PC-3 (cell line): Measurements from ENCODE around the gene TENM4. TPM values are rescaled to one million over a fixed set of nuclear protein-coding genes. Genes with fewer than 3 reads are reported as not detected.

Source experiments
- ATAC-seq: fragments of 200-7000 bp; cut with Tn5 transposase; 2 replicates; pipeline ENCODE4 v1.9.1; 2020; ENCODE audit warnings: mild to moderate bottlenecking, moderate library complexity
- BruUV-seq: library from RNA; stranded (reverse); fragments of 400-500 nt; replicated peaks from 2 replicates; lab custom pipeline; 2021; lab: Mats Ljungman, UMichigan
- CTCF ChIA-PET: fragments of 300-600 bp; sonication (Branson Sonifier 250); formaldehyde crosslinking; loops from one replicate; lab custom pipeline; 2022; ENCODE audit warnings: antibody characterized with exemption; lab: Charles Lee
- POLR2A ChIA-PET: fragments of 300-600 bp; sonication (Branson Sonifier 250); formaldehyde crosslinking; loops from one replicate; lab custom pipeline; 2022; ENCODE audit warnings: antibody characterized with exemption; ENCODE audit not compliant: unreplicated experiment; lab: Charles Lee
- DNase-seq: peaks from one replicate; pipeline ENCODE4 v3.0.0-alpha.2; 2015
- H2AFZ ChIP-seq: fragments of 300-600 bp; sonication (generic); 2 replicates; pipeline ENCODE4 v1.6.0; 2016; ENCODE audit warnings: antibody characterized with exemption, low read length
- H3F3A ChIP-seq: fragments of 300-600 bp; sonication (generic); one replicate; pipeline ENCODE4 v1.6.0; 2017; ENCODE audit warnings: antibody characterized with exemption, low read length, control low read depth, mild to moderate bottlenecking; ENCODE audit not compliant: unreplicated experiment
- H3K27ac ChIP-seq: fragments of 300-600 bp; sonication (generic); 2 replicates; pipeline ENCODE4 v1.5.1; 2016; ENCODE audit warnings: mild to moderate bottlenecking, low read length
- H3K27me3 ChIP-seq: fragments of 300-600 bp; sonication (generic); 2 replicates; pipeline ENCODE4 v1.6.1; 2016; ENCODE audit warnings: low read length, mixed read lengths
- H3K36me3 ChIP-seq: fragments of 300-600 bp; sonication (generic); 2 replicates; pipeline ENCODE4 v1.6.1; 2016; ENCODE audit warnings: low read depth, mixed run types, low read length, mixed read lengths
- H3K4me1 ChIP-seq: fragments of 300-600 bp; sonication (generic); 2 replicates; pipeline ENCODE4 v1.5.1; 2016; ENCODE audit warnings: low read length; ENCODE audit not compliant: insufficient read depth
- H3K4me2 ChIP-seq: fragments of 300-600 bp; sonication (generic); 2 replicates; pipeline ENCODE4 v1.6.0; 2016; ENCODE audit warnings: low read length
- H3K4me3 ChIP-seq: fragments of 300-600 bp; sonication (generic); 2 replicates; pipeline ENCODE4 v1.5.1; 2016; ENCODE audit warnings: mild to moderate bottlenecking, low read length, mixed read lengths
- H3K79me2 ChIP-seq: fragments of 300-600 bp; sonication (generic); 2 replicates; pipeline ENCODE4 v1.6.1; 2017; ENCODE audit warnings: low read length, mixed read lengths
- H3K9ac ChIP-seq: fragments of 300-600 bp; sonication (generic); 2 replicates; pipeline ENCODE4 v1.6.0; 2016; ENCODE audit warnings: mild to moderate bottlenecking, low read length
- H3K9me2 ChIP-seq: fragments of 300-600 bp; sonication (generic); replicated peaks from 2 replicates; pipeline ENCODE4 v1.6.1; 2016; ENCODE audit warnings: mixed run types, low read length, mixed read lengths
- H3K9me3 ChIP-seq: fragments of 300-600 bp; sonication (generic); 2 replicates; pipeline ENCODE4 v1.6.1; 2016; ENCODE audit warnings: low read length, mixed read lengths
- H4K20me1 ChIP-seq: fragments of 300-600 bp; sonication (generic); 2 replicates; pipeline ENCODE4 v1.6.1; 2016; ENCODE audit warnings: low read length, mixed read lengths
- CTCF ChIP-seq: fragments of 300-600 bp; sonication (generic); conservative IDR thresholded peaks from 2 replicates; pipeline ENCODE4 v1.5.1; 2017; ENCODE audit warnings: antibody characterized with exemption, low read depth, mild to moderate bottlenecking, low read length
- EZH2 ChIP-seq: fragments of 300-600 bp; sonication (generic); IDR thresholded peaks from one replicate; pipeline ENCODE4 v1.6.1; 2017; ENCODE audit warnings: antibody characterized with exemption, mild to moderate bottlenecking, low read length; ENCODE audit not compliant: unreplicated experiment
- EZH2phosphoT487 ChIP-seq: fragments of 300-600 bp; sonication (generic); IDR thresholded peaks from 2 replicates; pipeline ENCODE4 v1.6.1; 2018; ENCODE audit warnings: mild to moderate bottlenecking, antibody characterized with exemption, low read length, borderline replicate concordance
- intact Hi-C: fragments of 100-400 bp; cut with micrococcal nuclease; formaldehyde crosslinking; loops from 2 replicates; pipeline ENCODE4 v1.9.0; 2023
- total RNA-seq: library from RNA; depleted of rRNA; stranded (reverse); fragments of >200 nt; gene quantifications from 2 replicates; pipeline ENCODE4 v1.2.3, GENCODE V29; 2014

Gene TENM4
- total RNA-seq, 1 experiment from 2014 or later = 19.7 TPM

- ATAC-seq = no peak
- Histone ChIP-seq H3K9me3 (no peaks in the 10 kb centered on the region), H3K36me3 (no peaks in the 10 kb centered on the region), H3K4me1 (no peaks in the 10 kb centered on the region), H3K27ac (no peak overlapping the region), H3K9me2 (no peaks in the 10 kb centered on the region), H3K79me2 (no peaks in the 10 kb centered on the region), H3K4me3 (no peak overlapping the region), H2AFZ (no peak overlapping the region), H3K4me2 (no peak overlapping the region), H3K9ac (no peak overlapping the region), H3F3A (no peaks in the 10 kb centered on the region), H3K27me3 (peaks cover 19% of the 10 kb centered on the region), H4K20me1 (no peaks in the 10 kb centered on the region)
- ChIA-PET CTCF (no interaction called here), POLR2A (no interaction called here)
- intact Hi-C loops = loop anchor here (10.0 kb wide), 1 partner anchor 360 kb away; no protein-coding TSS in a partner anchor
- no peak for TF ChIP-seq CTCF
- TF ChIP-seq EZH2 = no peak
- DNase-seq = no peak
- no TSS peak for BruUV-seq
Measured at GRCh38 chr11:79155237-79155636, 285.6 kb downstream of the TENM4 start.

GRCh38 chr11:79152511-79152910 lies 288.3 kb downstream of the TENM4 start:
- Histone ChIP-seq H3K4me1 (no peaks in the 10 kb centered on the region), H3K36me3 (no peaks in the 10 kb centered on the region), H3K4me3 (no peak overlapping the region), H3F3A (no peaks in the 10 kb centered on the region), H3K27ac (no peak overlapping the region), H3K9ac (no peak overlapping the region), H3K4me2 (no peak overlapping the region), H3K9me2 (no peaks in the 10 kb centered on the region), H3K79me2 (no peaks in the 10 kb centered on the region), H3K27me3 (peaks cover 24% of the 10 kb centered on the region), H4K20me1 (no peaks in the 10 kb centered on the region), H2AFZ (no peak overlapping the region), H3K9me3 (no peaks in the 10 kb centered on the region)
- ATAC-seq = no peak
- intact Hi-C loops = loop anchor here (10.0 kb wide), 1 partner anchor 358 kb away; no protein-coding TSS in a partner anchor
- BruUV-seq = no TSS peak
- POLR2A ChIA-PET = no interaction called here
- TF ChIP-seq CTCF = no peak
- TF ChIP-seq EZH2 = no peak
- no peak for DNase-seq
- CTCF ChIA-PET = no interaction called here

- Histone ChIP-seq H3K4me1 (no peaks in the 10 kb centered on the region), H3K4me2 (no peak overlapping the region), H3K79me2 (no peaks in the 10 kb centered on the region), H3F3A (no peaks in the 10 kb centered on the region), H4K20me1 (no peaks in the 10 kb centered on the region), H3K27me3 (peaks cover 24% of the 10 kb centered on the region), H3K9me3 (no peaks in the 10 kb centered on the region), H3K36me3 (no peaks in the 10 kb centered on the region), H3K9ac (no peak overlapping the region), H3K4me3 (no peak overlapping the region), H3K9me2 (no peaks in the 10 kb centered on the region), H2AFZ (no peak overlapping the region), H3K27ac (no peak overlapping the region)
- ATAC-seq (no peak), DNase-seq (no peak)
- BruUV-seq = no TSS peak
- intact Hi-C loops = loop anchor here (10.0 kb wide), 1 partner anchor 357 kb away; no protein-coding TSS in a partner anchor
- POLR2A ChIA-PET = no interaction called here
- CTCF ChIA-PET = no interaction called here
- TF ChIP-seq EZH2 (no peak), CTCF (no peak), EZH2phosphoT487 (no peak)
Measured at GRCh38 chr11:79151396-79151795, 289.4 kb downstream of the TENM4 start.
